ENCODE results near the gene IGSF8. TPM values are rescaled to one million over a fixed set of nuclear protein-coding genes. Genes with fewer than 3 reads are reported as not detected.

Gene IGSF8
- total RNA-seq, 1 experiment from 2014 or later = 56.2 TPM

GRCh38 chr1:160069460-160070231 lies 28.8 kb downstream of the IGSF8 start, which contains the start of gene KCNJ10:
KCNJ10 (minus strand) TSS chr1:160070160; CDS start chr1:160042532, 27,628 bp downstream.
- Histone ChIP-seq H3K23me2 (ENCODE audit: insufficient read length, low read depth, low read length, poor library complexity, severe bottlenecking) (peaks cover 5% of the 10 kb centered on the region), H3K79me1 (ENCODE audit: insufficient read depth, low read depth, low read length, poor library complexity, severe bottlenecking) (no peaks in the 10 kb centered on the region), H4K91ac (ENCODE audit: insufficient read length, low read depth, low read length) (no peak within 1 kb of the TSS), H3K9me3 (ENCODE audit: control insufficient read depth, low read depth, low read length) (no peaks in the 10 kb centered on the region), H2BK20ac (ENCODE audit: low read depth, low read length, poor library complexity, severe bottlenecking) (no peak within 1 kb of the TSS), H3T11ph (ENCODE audit: low read length) (no peak within 1 kb of the TSS), H2BK15ac (ENCODE audit: low read depth, low read length) (no peak within 1 kb of the TSS), H2BK5ac (ENCODE audit: insufficient read length, low read length) (no peak within 1 kb of the TSS), H3K4me2 (ENCODE audit: insufficient read depth, insufficient read length, low read length) (peak within 1 kb of the TSS; percentile 48), H3K18ac (ENCODE audit: insufficient read length, low read depth, low read length) (no peak within 1 kb of the TSS), H3K27me3 (ENCODE audit: insufficient read depth, low read length) (peaks cover 4% of the 10 kb centered on the region; the same call in 1 of the 2 replicates), H4K8ac (replicated peaks; ENCODE audit: insufficient read length, low read depth, low read length) (no peak within 1 kb of the TSS), H3K79me2 (ENCODE audit: insufficient read depth, low read length) (no peaks in the 10 kb centered on the region), H3K4me1 (ENCODE audit: insufficient read depth, low read length) (peaks cover 6% of the 10 kb centered on the region; the same call in 1 of the 2 replicates), H4K5ac (ENCODE audit: insufficient read length, low read depth, low read length) (no peak within 1 kb of the TSS), H3K56ac (ENCODE audit: insufficient read length, low read depth, low read length) (no peak within 1 kb of the TSS), H3K9ac (ENCODE audit: extremely low read depth, insufficient read length, low read length) (no peak within 1 kb of the TSS), H2AK5ac (ENCODE audit: insufficient read length, low read length) (no peak within 1 kb of the TSS), H2BK120ac (ENCODE audit: low read depth, low read length, poor library complexity, severe bottlenecking) (no peak within 1 kb of the TSS), H2BK12ac (ENCODE audit: insufficient read length, low read depth, low read length) (no peak within 1 kb of the TSS), H3K14ac (ENCODE audit: insufficient read depth, low read length) (no peak within 1 kb of the TSS), H3K27ac (ENCODE audit: insufficient read length, low read depth, low read length) (no peak within 1 kb of the TSS), H3K4ac (ENCODE audit: low read depth, low read length) (no peak within 1 kb of the TSS), H4K20me1 (ENCODE audit: control insufficient read depth, insufficient read depth, insufficient read length) (no peaks in the 10 kb centered on the region), H2AFZ (ENCODE audit: low read length) (peak within 1 kb of the TSS; percentile 9), H3K23ac (ENCODE audit: insufficient read length, low read depth, low read length) (no peak within 1 kb of the TSS)
- no peak for TF ChIP-seq CTCF (conservative IDR thresholded peaks at IDR 0.05)
- no peaks in the 10 kb centered on the region for H3K9me3 Mint-ChIP-seq
- peaks cover 30 to 31% of the 10 kb centered on the region in 2 experiments for H3K4me1 Mint-ChIP-seq
- no peaks in the 10 kb centered on the region for H3K36me3 Mint-ChIP-seq (ENCODE audit: insufficient read depth in 1 of 3, low read depth in 3 of 3)
- no peak for DNase-seq
- WGBS (ENCODE audit: extremely low coverage, insufficient read length, low lambda C conversion rate) = no CpG with 5 or more reads among the region's 32 CpGs
- peak within 1 kb of the TSS in 2 of 3 experiments; percentile 13 to 78; a peak in 3 of 7 replicates for H3K27ac Mint-ChIP-seq
- H3K4me3 Mint-ChIP-seq = peak within 1 kb of the TSS; percentile 84 to 88
- peaks cover 81% of the 10 kb centered on the region for H3K27me3 Mint-ChIP-seq (ENCODE audit: low read depth)

Measured in H9 (cell line).